ENCODE data around the gene RNF220. TPM values are rescaled to one million over a fixed set of nuclear protein-coding genes. Genes with fewer than 3 reads are reported as not detected.

The RNF220 gene
- total and polyA plus RNA-seq, 2 of the 13 experiments (the other 11 are each of a cell fraction or from before 2014, with no cell fraction given): 48.2 to 72.1 TPM

GRCh38 chr1:44616991-44617702, 212.1 kb downstream of the RNF220 start (continued):
- TF ChIP-seq PATZ1 (CRISPR knock-in tag; IDR thresholded peaks at IDR 0.05) (no peak), HMG20A (CRISPR knock-in tag; IDR thresholded peaks at IDR 0.05; ENCODE audit: borderline replicate concordance) (no peak), LCORL (IDR thresholded peaks at IDR 0.05) (no peak), LCORL (CRISPR knock-in tag; IDR thresholded peaks at IDR 0.05) (peak; percentile 93), U2AF2 (IDR thresholded peaks at IDR 0.05; ENCODE audit: low read depth, low read length) (no peak), ZNF496 (CRISPR knock-in tag; IDR thresholded peaks at IDR 0.05; ENCODE audit: insufficient replicate concordance) (no peak), CCDC6 (CRISPR knock-in tag; IDR thresholded peaks at IDR 0.05) (no peak), ZNF431 (CRISPR knock-in tag; IDR thresholded peaks at IDR 0.05; ENCODE audit: borderline replicate concordance, low read depth) (0 out of 2 replicates have a peak, but pooled peaks have one; percentile 53), ELF3 (CRISPR knock-in tag; IDR thresholded peaks at IDR 0.05) (no peak), ARID4A (CRISPR knock-in tag; IDR thresholded peaks at IDR 0.05; ENCODE audit: borderline replicate concordance) (peak; percentile 81), SKI (IDR thresholded peaks at IDR 0.05; ENCODE audit: partially characterized antibody) (peak; percentile 75), ZNF703 (CRISPR knock-in tag; IDR thresholded peaks at IDR 0.05; ENCODE audit: borderline replicate concordance) (no peak), ZNF687 (CRISPR knock-in tag; IDR thresholded peaks at IDR 0.05) (peak; percentile 53), HNF4A (CRISPR knock-in tag; IDR thresholded peaks at IDR 0.05) (no peak)
- TF ChIP-seq, protein P1, sequence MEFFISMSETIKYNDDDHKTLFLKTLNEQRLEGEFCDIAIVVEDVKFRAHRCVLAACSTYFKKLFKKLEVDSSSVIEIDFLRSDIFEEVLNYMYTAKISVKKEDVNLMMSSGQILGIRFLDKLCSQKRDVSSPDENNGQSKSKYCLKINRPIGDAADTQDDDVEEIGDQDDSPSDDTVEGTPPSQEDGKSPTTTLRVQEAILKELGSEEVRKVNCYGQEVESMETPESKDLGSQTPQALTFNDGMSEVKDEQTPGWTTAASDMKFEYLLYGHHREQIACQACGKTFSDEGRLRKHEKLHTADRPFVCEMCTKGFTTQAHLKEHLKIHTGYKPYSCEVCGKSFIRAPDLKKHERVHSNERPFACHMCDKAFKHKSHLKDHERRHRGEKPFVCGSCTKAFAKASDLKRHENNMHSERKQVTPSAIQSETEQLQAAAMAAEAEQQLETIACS (CRISPR knock-in tag; IDR thresholded peaks at IDR 0.05): no peak
